ENCODE results near the gene NKAIN4. TPM values are rescaled to one million over a fixed set of nuclear protein-coding genes. Genes with fewer than 3 reads are reported as not detected.

Gene NKAIN4
- total RNA-seq, 1 donor from 2014 or later, result 44.0 TPM

GRCh38 chr20:63272105-63273058, 18.1 kb upstream of the NKAIN4 start, which contains the start of gene ARFGAP1:
ARFGAP1 (plus strand) TSS chr20:63272813; CDS start chr20:63275581, 2,768 bp downstream.
- Mint-ChIP-seq H3K36me3 (ENCODE audit: low read depth) (no peaks in the 10 kb centered on the region), H3K27ac (ENCODE audit: unreplicated experiment) (peak within 1 kb of the TSS; percentile 66), H3K27me3 (ENCODE audit: low read depth) (no peaks in the 10 kb centered on the region), H3K9me3 (no peaks in the 10 kb centered on the region), H3K4me1 (peaks cover 26% of the 10 kb centered on the region), H3K4me3 (peak within 1 kb of the TSS; percentile 92)
- TF ChIP-seq CTCF (conservative IDR thresholded peaks at IDR 0.05), result no peak
- DNase-seq (ENCODE audit: low read depth, low spot score), result peak; percentile 88

- H3K4me1 Mint-ChIP-seq, result peaks cover 26% of the 10 kb centered on the region
- peak overlapping the region; percentile 80 for H3K4me3 Mint-ChIP-seq
- TF ChIP-seq CTCF (conservative IDR thresholded peaks at IDR 0.05), result no peak
- H3K27me3 Mint-ChIP-seq (ENCODE audit: low read depth), result no peaks in the 10 kb centered on the region
- H3K27ac Mint-ChIP-seq (ENCODE audit: unreplicated experiment), result no peak overlapping the region
- H3K36me3 Mint-ChIP-seq (ENCODE audit: low read depth), result no peaks in the 10 kb centered on the region
- no peaks in the 10 kb centered on the region for H3K9me3 Mint-ChIP-seq
- DNase-seq (ENCODE audit: low read depth, low spot score), result no peak
Observed at GRCh38 chr20:63270606-63271325, 16.5 kb upstream of the NKAIN4 start.

GRCh38 chr20:63269724-63270123, 15.5 kb upstream of the NKAIN4 start:
- Mint-ChIP-seq H3K27me3 (ENCODE audit: low read depth) (no peaks in the 10 kb centered on the region), H3K4me1 (peaks cover 27% of the 10 kb centered on the region), H3K27ac (ENCODE audit: unreplicated experiment) (no peak overlapping the region), H3K36me3 (ENCODE audit: low read depth) (no peaks in the 10 kb centered on the region), H3K4me3 (peak overlapping the region; percentile 70), H3K9me3 (no peaks in the 10 kb centered on the region)
- DNase-seq (ENCODE audit: low read depth, low spot score), result no peak
- TF ChIP-seq CTCF (conservative IDR thresholded peaks at IDR 0.05), result no peak

DNA sequence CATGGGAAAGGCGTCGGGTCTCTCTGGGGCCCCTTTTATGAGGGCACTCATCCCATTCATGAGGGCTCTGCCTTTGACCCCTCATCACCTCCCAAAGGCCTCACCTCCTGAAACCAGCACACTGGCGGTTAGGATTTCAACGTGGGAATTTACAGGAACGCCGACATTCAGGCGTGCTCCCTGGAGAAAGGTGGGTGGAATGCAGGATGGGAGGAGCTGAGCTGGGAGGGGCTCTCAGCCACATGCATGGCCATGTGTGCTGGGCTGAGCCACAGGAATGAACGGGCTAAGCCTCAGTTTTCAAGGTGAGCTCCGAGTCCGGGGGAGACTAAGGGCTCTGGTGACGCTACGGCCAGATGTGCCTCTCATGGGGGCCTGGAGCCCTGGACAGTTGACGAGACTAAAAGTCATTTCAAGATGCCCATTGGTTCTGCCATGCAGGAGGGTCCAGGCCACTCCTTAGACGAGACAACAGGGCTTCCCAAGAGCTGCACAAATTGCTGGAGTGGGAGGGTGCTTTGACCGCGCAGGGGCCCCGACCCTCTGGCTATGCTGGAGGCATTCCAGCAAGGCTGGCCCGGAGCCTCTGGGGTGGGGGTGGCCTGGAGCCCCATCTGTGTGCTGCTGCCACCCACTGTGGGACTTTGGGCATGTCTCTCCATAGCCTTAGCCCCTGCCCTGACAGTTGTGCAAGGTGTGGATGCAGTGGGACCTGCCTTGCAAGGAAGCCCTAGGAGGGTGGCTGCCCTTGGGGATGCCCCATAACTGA, 14.6 kb upstream of the NKAIN4 start:
- H3K36me3 Mint-ChIP-seq (ENCODE audit: low read depth), result no peaks in the 10 kb centered on the region
- H3K27me3 Mint-ChIP-seq (ENCODE audit: low read depth), result no peaks in the 10 kb centered on the region
- H3K4me3 Mint-ChIP-seq, result peak overlapping the region; percentile 45
- no peak for TF ChIP-seq CTCF (conservative IDR thresholded peaks at IDR 0.05)
- DNase-seq (ENCODE audit: low read depth, low spot score), result no peak
- no peak overlapping the region for H3K27ac Mint-ChIP-seq (ENCODE audit: unreplicated experiment)
- peaks cover 33% of the 10 kb centered on the region for H3K4me1 Mint-ChIP-seq
- no peaks in the 10 kb centered on the region for H3K9me3 Mint-ChIP-seq

DNA sequence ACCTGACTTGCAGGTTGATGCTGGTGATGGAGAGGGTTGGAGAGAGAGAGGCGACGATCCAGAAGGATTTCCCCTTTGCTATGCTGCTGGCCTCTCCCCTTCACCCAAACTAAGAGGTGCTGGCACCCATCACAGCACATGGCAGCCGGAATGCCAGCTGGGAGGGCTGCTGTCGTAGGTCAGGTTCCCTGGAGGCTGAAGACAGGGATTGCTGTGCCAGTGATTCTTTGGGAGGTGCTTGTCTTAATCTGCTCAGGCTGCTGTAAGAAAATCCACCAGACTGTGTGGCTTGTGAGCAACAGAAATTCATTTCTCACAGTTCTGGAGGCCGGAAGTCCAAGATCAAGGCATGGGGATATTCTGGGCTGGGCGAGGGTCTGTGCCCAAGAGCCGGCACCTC, 14.0 kb upstream of the NKAIN4 start:
- Mint-ChIP-seq H3K36me3 (ENCODE audit: low read depth) (no peaks in the 10 kb centered on the region), H3K9me3 (no peaks in the 10 kb centered on the region), H3K27ac (ENCODE audit: unreplicated experiment) (peak overlapping the region; percentile 27), H3K4me3 (peak overlapping the region; percentile 45), H3K27me3 (ENCODE audit: low read depth) (no peaks in the 10 kb centered on the region), H3K4me1 (peaks cover 28% of the 10 kb centered on the region)
- DNase-seq (ENCODE audit: low read depth, low spot score), result no peak
- TF ChIP-seq CTCF (conservative IDR thresholded peaks at IDR 0.05), result no peak

Measured in neural crest cell (in vitro differentiated cells).